ENCODE data around the gene ETHE1.
A peak's percentile ranks its signal among the peaks of the same experiment; 100 is the strongest.

The ETHE1 gene

GRCh38 chr19:43526884-43527859 lies at the start of gene ETHE1:
Gene ETHE1 (minus strand): TSS chr19:43527201. CDS start chr19:43527177, 24 bp downstream.
- DNase-seq: no peak

GRCh38 chr19:43575955-43576878 lies 49.2 kb upstream of the ETHE1 start:
- DNase-seq: no peak

DNA sequence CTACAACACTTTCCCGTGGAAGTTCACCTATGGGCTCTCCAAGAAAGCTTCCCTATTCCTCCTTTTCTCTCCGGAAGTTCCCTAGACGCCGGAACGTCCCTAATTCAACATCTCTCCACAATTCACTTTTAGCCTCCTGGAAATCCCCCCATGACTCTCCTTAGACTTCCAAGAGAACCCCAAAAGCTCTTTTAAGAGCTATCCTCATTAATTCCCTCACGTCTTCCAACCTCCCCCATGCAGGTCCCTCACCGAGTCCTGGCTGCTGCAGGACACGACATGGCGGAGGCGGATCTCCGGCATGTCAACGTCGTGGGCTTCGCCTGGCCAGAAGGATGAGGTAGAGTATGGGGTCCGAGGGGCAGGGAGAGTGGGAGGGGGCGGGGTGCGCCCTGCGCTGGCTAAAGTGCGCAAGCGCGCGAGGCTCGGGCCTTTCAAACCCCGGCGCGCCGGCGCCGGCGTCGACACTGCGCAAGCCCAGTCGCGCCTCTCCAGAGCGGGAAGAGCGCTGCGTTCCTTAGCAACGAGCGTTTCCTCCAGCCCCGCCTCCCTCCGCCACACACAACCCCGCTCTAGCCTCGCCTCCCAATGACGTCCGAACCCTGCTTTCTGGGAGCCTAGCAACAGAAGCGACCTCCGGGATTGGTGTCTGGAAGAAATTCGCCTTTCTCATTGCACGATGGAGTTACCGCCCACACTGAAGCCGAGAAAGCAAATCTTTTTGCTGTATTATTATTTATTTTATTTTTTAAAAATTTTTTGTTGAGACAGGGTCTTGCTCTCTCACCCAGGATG lies 48.4 kb upstream of the ETHE1 start, which contains the start of the genes PINLYP and XRCC1:
TSS of gene PINLYP (plus strand) at position 646 of the 795 bp plus-strand sequence. CDS start 1,391 bp downstream, outside the sequence.
TSS of gene XRCC1 (minus strand) at position 372 of the 795 bp plus-strand sequence. CDS start at position 303, 69 bp downstream.
- peak; percentile 96 for DNase-seq

- no peak for DNase-seq
Observed at GRCh38 chr19:43574424-43575155, 47.6 kb upstream of the ETHE1 start.

DNA sequence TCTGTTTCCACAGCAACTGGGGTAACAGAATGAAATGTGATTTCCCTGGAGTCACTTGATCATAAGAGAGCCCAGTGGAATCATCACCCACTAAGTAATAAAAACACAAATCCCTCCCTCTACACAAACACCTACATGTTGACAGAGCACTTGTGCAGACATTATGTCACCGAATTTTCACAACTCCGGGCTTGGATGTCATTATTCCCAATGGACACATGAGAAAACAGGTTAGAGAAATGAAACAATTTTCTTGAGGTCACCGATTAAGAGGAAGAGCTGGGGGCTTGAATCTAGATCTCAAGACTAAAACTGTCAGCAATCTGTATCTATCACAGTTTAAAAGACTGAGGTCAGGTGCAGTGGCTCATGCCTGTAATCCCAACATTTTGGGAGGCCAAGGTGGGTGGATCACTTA lies 45.2 kb upstream of the ETHE1 start:
- no peak for DNase-seq

GRCh38 chr19:43570174-43570791 lies 43.3 kb upstream of the ETHE1 start:
- DNase-seq: no peak

DNA sequence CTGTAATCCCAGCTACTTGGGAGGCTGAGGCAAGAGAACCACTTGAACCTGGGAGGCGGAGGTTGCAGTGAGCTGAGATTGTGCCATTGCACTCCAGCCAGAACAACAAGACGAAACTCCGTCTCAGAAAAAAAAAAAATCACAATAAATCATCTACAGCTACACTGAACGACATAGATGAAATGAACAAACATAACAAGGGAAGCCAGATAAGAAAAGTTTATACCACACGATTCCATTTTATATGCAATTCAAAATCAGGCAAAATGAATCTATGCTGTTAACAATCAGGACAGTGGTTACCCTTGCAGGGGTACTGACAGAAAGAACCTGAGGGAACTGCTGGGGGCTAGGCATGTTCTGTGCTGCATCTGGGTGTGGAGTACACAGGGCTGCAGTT lies 42.7 kb upstream of the ETHE1 start:
- DNase-seq: no peak

GRCh38 chr19:43564800-43565199 lies 37.8 kb upstream of the ETHE1 start:
- no peak for DNase-seq

GRCh38 chr19:43563816-43564457 lies 36.9 kb upstream of the ETHE1 start:
- DNase-seq: no peak

GRCh38 chr19:43562698-43563241 lies 35.8 kb upstream of the ETHE1 start:
- peak; percentile 5 for DNase-seq

DNA sequence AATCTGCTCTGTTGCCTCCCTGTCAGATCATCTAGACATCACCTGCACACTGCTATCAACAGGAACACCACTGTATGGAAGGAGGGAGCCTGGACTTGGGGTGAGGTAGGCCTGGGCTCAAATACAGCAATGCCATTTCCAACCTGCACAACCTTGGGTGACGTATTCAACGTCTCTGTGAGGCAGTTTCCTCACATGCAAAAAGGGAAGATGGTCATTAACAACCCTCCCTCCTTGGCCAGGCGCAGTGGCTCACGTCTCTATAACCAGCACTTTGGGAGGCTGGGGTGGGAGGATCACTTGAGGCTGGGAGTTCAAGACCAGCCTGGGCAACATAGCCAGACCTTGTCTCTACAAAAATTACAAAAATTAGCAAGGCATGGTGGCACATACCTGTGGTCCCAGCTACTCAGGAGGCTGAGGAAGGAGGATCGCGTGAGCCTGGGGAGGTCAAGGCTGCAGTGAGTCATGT lies 35.3 kb upstream of the ETHE1 start:
- no peak for DNase-seq

DNA sequence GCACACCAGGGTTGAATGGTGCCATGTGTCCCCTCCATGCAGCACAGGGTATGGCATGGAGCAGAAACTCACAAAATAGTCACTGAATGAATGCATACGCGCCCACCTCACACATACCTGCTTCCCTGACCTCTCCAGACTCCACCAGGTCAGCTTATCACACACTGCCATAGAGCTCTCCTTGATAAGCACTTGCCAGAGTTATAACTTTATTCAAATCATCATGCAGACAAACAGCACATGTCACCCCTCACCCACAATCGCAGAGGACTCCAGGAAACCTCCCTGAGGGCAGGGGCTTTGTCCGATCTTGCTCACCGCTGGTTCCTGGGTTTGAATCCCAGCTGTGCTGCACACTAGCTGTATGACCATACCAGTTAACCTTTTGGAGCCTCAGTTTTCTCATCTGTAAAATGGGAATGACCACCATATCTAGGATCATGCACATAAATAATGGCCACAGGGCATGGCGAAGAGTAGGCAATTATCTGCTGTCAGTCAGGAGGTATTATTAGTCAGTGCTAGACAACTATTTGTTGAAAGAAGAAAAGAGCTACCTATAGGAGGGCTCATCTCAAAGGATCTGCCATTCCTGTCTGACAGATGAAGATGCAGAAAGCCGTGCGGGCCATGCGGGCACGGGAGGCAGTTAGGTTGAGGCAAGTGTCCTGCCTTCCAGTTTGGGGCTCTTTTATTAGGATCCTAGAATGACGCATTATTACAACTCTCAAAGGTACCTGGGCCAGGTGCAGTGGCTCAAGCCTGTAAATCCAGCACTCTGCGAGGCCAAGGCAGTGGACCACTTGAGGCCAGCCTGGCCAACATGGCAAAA lies 34.4 kb upstream of the ETHE1 start:
- no peak for DNase-seq

- no peak for DNase-seq
Observed at GRCh38 chr19:43560687-43561086, 33.7 kb upstream of the ETHE1 start.

DNA sequence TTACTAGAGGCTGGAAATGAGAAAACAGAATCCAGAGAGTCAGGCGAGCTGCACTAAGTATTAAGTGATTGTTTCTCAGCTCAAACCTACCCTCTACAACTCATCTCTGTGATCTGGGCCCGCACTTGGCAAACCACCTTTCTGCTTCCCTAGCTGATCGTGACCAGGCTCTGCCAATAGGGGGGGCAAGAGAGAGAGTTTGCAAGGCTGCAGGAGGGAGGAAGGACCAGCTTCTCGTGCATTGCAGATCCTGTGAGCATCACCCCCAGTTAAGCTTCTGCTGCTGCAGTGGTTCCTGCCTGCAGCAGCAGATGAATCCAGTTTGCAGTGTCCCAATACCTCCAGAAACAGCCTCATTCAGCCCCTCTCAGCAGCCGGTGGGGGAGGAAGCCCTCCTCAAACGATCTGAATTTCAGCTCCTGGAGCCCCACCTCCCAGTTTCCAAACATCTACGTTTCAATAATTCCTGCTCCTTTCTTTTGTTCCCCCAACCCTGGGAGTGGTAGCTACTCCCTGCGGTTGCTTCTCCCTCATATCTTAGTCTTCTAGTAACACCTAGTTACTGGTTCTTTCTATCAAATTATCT lies 28.3 kb upstream of the ETHE1 start:
- peak; percentile 17 for DNase-seq

DNA sequence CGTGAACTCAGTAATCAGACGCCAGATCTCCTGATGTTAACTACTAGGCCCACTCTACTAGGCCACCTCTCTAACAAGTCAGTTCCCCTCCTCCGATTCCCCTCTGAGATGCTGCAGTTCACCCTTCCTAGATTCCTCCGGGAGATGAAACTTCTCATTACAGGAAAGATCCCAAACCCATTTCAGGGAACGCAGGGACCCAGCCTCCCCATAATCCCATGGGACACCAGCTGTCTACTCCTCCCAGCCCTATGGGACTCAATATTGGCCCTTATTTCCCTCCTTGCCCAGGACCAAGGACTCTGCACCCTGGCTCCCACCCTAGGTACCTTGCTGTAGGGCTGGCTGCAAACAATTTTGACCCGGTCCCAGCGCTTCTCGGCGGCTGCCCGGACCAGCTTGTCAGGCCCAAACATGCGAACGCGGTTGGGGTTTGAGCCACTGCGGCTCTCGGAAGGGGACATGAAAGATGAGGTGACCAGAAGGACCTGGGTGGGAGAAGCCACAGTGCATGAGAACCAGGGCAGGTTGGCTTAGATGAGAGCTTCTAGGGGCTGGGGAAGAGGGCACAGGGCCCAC lies 27.4 kb upstream of the ETHE1 start:
- no peak for DNase-seq

DNA sequence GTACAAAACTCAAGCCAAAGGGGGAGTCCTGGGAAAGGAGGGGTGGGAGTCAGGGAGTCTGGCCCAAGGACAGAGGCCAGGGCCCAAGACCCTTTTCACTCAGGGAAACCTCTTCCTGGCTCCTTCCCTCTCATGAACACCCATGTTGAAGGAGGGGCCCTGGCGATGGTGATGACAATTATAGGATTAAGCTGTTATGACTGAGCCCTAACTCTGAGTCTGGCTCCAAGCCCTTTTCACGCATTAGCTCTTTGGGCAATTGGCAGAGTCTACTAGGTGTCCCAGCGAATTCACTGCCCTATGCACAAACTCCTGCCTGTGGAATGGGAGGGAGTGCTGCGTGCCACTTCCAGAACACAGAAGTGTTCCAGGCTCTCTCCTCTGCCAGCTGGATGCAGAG lies 26.7 kb upstream of the ETHE1 start:
- no peak for DNase-seq

DNA sequence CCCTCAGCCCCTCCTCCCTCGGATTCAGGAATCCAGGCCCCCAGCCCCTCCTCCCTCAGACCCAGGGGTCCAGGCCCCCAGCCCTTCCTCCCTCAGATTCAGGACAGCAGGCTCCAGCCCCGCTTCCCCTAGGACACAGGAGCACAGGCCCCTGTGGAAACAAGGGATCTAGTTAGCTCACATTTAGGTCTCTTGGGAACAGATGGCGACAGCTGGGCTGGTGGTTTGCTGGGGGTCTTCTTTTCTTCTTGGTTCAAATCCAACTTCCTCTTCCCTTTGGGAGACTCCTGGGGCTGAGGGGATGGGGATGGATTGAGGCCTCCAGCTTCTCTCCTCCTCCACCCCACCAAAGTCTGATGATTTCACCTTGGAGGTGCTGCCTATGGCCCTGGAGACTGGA lies 25.6 kb upstream of the ETHE1 start:
- no peak for DNase-seq

GRCh38 chr19:43552198-43552450 lies 25.1 kb upstream of the ETHE1 start:
- no peak for DNase-seq

Data from DMS 273 treated with DMSO at 0.1 percent for 48 hours (cell line).